ENCODE data around the gene MICAL2.
A peak's percentile ranks its signal among the peaks of the same experiment; 100 is the strongest.

The MICAL2 gene

DNA sequence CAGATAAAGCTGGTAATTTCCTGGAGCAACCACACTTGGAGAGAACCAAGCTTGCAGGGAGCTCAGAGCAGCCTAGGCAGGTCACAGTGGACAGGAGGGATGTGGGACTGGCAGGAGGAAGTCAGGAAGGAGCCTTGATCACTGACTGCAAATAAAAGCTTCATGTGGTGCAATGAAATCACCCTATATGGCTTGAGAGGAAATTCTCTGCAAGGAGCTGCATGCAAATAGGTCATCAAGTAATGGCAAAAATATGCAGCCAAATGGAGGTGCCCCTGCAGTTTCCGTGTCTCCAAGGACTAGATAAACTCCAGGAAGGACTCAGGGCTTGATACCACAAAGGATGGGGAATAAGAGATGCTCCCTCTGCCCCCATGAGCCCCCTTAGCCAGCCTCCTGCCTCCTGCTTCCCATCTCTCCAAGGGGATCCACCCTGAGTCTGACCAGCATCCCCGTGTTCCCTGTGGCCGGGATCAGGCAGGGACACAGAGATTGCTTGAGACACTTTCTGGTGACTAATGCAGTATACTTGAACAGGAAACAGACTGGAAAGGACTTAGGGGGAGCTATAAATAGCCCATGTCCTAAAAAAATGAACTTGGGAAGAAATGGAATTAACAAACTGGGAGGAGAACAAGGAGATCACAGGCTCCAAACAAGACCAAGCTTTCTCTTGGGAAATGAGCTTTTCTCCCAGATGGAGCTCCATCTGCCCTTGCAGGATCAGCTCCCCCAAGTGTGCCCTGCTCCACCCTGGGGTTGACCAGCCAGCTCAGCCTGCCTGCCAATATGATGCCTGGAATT lies 23.9 kb upstream of the MICAL2 start:
- ChIA-PET POLR2A (interaction anchor here (0.6 to 2.2 kb wide), 5 partner anchors 10 to 200 kb away, joined by 3 to 5 read pairs (median 3); no protein-coding TSS in a partner anchor), CTCF (interaction anchor here (0.6 to 3.8 kb wide), 17 partner anchors 9 to 154 kb away, joined by 3 to 19 read pairs (median 4); no protein-coding TSS in a partner anchor)
- Histone ChIP-seq H3K4me1 (ENCODE audit: control insufficient read depth, insufficient read depth, low read length) (no peaks in the 10 kb centered on the region), H3K36me3 (ENCODE audit: control insufficient read depth in 2 of 2, insufficient read depth in 1 of 2, low read length in 2 of 2) (no peaks in the 10 kb centered on the region), H3K9me3 (ENCODE audit: control insufficient read depth, insufficient read depth, low read depth, low read length) (no peaks in the 10 kb centered on the region), H3K4me3 (ENCODE audit: low read depth, low read length) (no peak overlapping the region; the same call in 1 of the 2 replicates), H3K27ac (ENCODE audit: extremely low read depth, low read depth, low read length) (no peak overlapping the region)
- TF ChIP-seq, protein P1, sequence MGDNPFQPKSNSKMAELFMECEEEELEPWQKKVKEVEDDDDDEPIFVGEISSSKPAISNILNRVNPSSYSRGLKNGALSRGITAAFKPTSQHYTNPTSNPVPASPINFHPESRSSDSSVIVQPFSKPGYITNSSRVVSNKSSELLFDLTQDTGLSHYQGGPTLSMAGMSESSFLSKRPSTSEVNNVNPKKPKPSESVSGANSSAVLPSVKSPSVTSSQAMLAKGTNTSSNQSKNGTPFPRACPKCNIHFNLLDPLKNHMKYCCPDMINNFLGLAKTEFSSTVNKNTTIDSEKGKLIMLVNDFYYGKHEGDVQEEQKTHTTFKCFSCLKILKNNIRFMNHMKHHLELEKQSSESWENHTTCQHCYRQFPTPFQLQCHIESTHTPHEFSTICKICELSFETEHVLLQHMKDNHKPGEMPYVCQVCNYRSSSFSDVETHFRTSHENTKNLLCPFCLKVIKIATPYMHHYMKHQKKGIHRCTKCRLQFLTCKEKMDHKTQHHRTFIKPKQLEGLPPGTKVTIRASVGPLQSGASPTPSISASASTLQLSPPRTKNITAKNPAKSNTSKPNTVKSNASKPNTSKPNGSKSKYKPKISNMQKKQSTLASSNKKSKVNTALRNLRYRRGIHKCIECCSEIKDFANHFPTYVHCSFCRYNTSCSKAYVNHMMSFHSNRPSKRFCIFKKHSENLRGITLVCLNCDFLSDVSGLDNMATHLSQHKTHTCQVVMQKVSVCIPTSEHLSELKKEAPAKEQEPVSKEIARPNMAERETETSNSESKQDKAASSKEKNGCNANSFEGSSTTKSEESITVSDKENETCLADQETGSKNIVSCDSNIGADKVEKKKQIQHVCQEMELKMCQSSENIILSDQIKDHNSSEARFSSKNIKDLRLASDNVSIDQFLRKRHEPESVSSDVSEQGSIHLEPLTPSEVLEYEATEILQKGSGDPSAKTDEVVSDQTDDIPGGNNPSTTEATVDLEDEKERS (tag by site-specific recombination; IDR thresholded peaks at IDR 0.05), result no peak
- no peak for TF ChIP-seq ZNF266 (tag by site-specific recombination; IDR thresholded peaks at IDR 0.05; ENCODE audit: low read depth)
- TF ChIP-seq ZBTB8A (tag by site-specific recombination; IDR thresholded peaks at IDR 0.05), result no peak
- TF ChIP-seq ZIC2 (tag by site-specific recombination; IDR thresholded peaks at IDR 0.05), result peak; percentile 71

DNA sequence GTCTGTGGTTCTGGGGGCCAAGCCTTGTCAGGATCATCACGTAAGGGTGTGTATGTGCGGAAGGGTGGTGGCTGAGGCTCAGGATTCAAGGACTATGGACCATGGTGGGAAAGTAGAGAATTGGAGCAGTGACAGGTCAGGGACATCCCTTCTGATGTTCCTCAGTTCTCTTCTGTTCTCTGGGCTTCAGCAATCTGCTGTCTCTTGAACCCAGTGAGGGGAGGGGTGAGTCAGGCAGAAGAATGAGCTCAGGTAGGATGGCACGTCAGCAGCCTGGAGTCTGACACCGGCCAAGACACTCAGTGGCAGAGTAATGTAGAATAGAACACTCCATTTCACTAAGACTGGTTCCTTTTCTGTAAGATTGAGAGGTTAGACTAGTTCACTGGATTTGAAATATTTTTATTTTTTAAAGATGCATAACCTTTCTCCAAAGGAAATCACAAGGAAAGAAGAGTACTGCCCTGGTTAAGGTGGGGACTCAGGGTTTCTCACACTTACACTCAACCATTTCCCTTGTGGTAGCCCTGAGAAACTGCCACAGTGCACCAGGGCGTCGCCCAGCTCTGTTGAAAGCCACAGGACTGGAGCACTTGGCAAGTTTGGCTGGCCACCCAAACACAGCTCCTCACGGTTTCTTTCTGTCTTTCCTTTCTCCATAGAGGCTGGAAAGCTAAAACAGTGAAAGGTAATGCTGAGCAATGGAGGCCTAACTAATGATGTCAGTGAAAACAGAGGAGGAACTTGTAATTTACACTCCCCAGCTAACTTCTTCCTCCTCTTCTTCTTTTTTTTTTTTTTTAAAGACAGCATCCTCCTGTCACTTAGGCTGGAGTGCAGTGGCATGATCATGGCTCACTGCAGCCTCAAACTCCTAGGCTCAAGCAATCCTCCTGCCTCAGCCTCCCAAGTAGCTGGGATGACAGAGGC lies 23.1 kb upstream of the MICAL2 start:
- ChIA-PET POLR2A (interaction anchor here (0.6 to 2.2 kb wide), 5 partner anchors 22 to 199 kb away, joined by 3 to 5 read pairs (median 3); partner anchors contain the start of gene MICAL2), CTCF (interaction anchor here (0.7 to 3.8 kb wide), 16 partner anchors 12 to 195 kb away, joined by 3 to 19 read pairs (median 4); no protein-coding TSS in a partner anchor)
- Histone ChIP-seq H3K9me3 (ENCODE audit: control insufficient read depth, insufficient read depth, low read depth, low read length) (no peaks in the 10 kb centered on the region), H3K27ac (ENCODE audit: extremely low read depth, low read depth, low read length) (no peak overlapping the region), H3K4me3 (ENCODE audit: low read depth, low read length) (no peak overlapping the region), H3K36me3 (ENCODE audit: control insufficient read depth in 2 of 2, insufficient read depth in 1 of 2, low read length in 2 of 2) (no peaks in the 10 kb centered on the region), H3K4me1 (ENCODE audit: control insufficient read depth, insufficient read depth, low read length) (no peaks in the 10 kb centered on the region)
- TF ChIP-seq ZNF530 (tag by site-specific recombination; IDR thresholded peaks at IDR 0.05; ENCODE audit: low read depth), result no peak
- TF ChIP-seq KLF1 (tag by site-specific recombination; IDR thresholded peaks at IDR 0.05), result 0 out of 2 replicates have a peak, but pooled peaks have one; percentile 20
- TF ChIP-seq PRDM1 (tag by site-specific recombination; IDR thresholded peaks at IDR 0.05), result peak; percentile 43; the same call in 1 of the 2 replicates
- TF ChIP-seq ZNF600 (tag by site-specific recombination; IDR thresholded peaks at IDR 0.05), result no peak

DNA sequence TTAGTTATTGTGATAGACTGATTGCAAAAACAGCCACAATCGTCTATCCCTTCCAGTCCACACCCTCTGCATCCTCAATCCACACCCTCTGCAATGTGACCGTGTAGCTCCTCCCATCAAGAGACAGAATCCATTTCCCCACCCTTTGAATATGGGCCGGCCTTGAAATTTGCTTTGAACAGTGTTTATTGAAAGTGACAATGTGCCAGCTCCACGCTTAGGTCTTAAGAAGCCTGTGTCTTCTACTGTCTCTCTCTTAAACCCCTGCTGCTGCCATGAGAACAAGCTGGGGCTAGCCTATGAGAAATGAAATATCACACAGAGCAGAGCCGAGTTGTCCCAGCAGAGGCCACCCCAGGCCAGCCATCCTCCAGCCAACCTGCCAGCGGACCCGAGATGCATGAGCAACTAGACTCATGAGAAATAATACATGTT lies 22.3 kb upstream of the MICAL2 start:
- Histone ChIP-seq H3K9me3 (ENCODE audit: control insufficient read depth, insufficient read depth, low read depth, low read length) (no peaks in the 10 kb centered on the region), H3K4me3 (ENCODE audit: low read depth, low read length) (no peak overlapping the region), H3K36me3 (ENCODE audit: control insufficient read depth in 2 of 2, insufficient read depth in 1 of 2, low read length in 2 of 2) (no peaks in the 10 kb centered on the region), H3K4me1 (ENCODE audit: control insufficient read depth, insufficient read depth, low read length) (no peaks in the 10 kb centered on the region), H3K27ac (ENCODE audit: extremely low read depth, low read depth, low read length) (no peak overlapping the region)
- CTCF ChIA-PET, result interaction anchor here (1.1 to 3.8 kb wide), 7 partner anchors 11 to 195 kb away, joined by 3 to 16 read pairs (median 12); no protein-coding TSS in a partner anchor
- no peak for TF ChIP-seq ZNF600 (tag by site-specific recombination; IDR thresholded peaks at IDR 0.05)
- peak; percentile 58 for TF ChIP-seq ZIC2 (tag by site-specific recombination; IDR thresholded peaks at IDR 0.05)
- POLR2A ChIA-PET, result interaction anchor here (1.3 to 1.4 kb wide), 2 partner anchors 23 to 44 kb away, joined by 3 to 4 read pairs; partner anchors contain the start of gene MICAL2

DNA sequence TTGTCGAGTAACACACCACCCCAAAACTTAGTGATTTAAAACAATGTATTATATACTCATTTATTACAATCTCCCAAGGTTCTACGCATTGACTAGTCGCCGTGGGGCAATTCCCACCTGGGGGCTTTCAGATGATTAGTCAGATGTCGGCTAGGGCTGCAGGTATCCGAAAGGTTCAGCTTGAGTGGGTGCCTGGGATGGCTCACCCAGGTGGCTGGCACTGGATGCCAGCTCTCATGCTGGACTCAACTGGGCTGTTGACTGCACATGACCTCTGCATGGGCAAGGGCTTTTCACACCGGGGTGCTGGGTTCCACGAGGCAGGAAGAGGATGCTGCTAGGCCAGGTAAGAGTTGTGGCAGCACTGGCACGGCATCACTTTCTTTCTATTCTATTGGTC lies 21.9 kb upstream of the MICAL2 start:
- ChIA-PET POLR2A (interaction anchor here (0.9 to 1.3 kb wide), 2 partner anchors 21 to 22 kb away, joined by 3 to 4 read pairs; partner anchors contain the start of gene MICAL2), CTCF (interaction anchor here (2.6 to 3.8 kb wide), 3 partner anchors 10 to 193 kb away, joined by 12 to 16 read pairs (median 13); no protein-coding TSS in a partner anchor)
- H3K4me1 ChIP-seq (ENCODE audit: control insufficient read depth, insufficient read depth, low read length), result no peaks in the 10 kb centered on the region
- H3K9me3 ChIP-seq (ENCODE audit: control insufficient read depth, insufficient read depth, low read depth, low read length), result no peaks in the 10 kb centered on the region
- no peak overlapping the region for H3K27ac ChIP-seq (ENCODE audit: extremely low read depth, low read depth, low read length)
- H3K36me3 ChIP-seq (ENCODE audit: control insufficient read depth in 2 of 2, insufficient read depth in 1 of 2, low read length in 2 of 2), result no peaks in the 10 kb centered on the region
- H3K4me3 ChIP-seq (ENCODE audit: low read depth, low read length), result no peak overlapping the region
- TF ChIP-seq, protein P2, sequence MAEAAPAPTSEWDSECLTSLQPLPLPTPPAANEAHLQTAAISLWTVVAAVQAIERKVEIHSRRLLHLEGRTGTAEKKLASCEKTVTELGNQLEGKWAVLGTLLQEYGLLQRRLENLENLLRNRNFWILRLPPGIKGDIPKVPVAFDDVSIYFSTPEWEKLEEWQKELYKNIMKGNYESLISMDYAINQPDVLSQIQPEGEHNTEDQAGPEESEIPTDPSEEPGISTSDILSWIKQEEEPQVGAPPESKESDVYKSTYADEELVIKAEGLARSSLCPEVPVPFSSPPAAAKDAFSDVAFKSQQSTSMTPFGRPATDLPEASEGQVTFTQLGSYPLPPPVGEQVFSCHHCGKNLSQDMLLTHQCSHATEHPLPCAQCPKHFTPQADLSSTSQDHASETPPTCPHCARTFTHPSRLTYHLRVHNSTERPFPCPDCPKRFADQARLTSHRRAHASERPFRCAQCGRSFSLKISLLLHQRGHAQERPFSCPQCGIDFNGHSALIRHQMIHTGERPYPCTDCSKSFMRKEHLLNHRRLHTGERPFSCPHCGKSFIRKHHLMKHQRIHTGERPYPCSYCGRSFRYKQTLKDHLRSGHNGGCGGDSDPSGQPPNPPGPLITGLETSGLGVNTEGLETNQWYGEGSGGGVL (tag by site-specific recombination; IDR thresholded peaks at IDR 0.05), result no peak
- TF ChIP-seq ZNF175 (tag by site-specific recombination; IDR thresholded peaks at IDR 0.05) (no peak), KLF9 (tag by site-specific recombination; IDR thresholded peaks at IDR 0.05; ENCODE audit: low read depth) (no peak), GLI2 (tag by site-specific recombination; IDR thresholded peaks at IDR 0.05; ENCODE audit: borderline replicate concordance, low read depth) (no peak), ZNF548 (tag by site-specific recombination; IDR thresholded peaks at IDR 0.05) (no peak), ZNF660 (tag by site-specific recombination; IDR thresholded peaks at IDR 0.05) (no peak), ZNF133 (tag by site-specific recombination; IDR thresholded peaks at IDR 0.05) (no peak), ZNF16 (tag by site-specific recombination; IDR thresholded peaks at IDR 0.05; ENCODE audit: low read depth) (no peak)
- TF ChIP-seq, protein P3, sequence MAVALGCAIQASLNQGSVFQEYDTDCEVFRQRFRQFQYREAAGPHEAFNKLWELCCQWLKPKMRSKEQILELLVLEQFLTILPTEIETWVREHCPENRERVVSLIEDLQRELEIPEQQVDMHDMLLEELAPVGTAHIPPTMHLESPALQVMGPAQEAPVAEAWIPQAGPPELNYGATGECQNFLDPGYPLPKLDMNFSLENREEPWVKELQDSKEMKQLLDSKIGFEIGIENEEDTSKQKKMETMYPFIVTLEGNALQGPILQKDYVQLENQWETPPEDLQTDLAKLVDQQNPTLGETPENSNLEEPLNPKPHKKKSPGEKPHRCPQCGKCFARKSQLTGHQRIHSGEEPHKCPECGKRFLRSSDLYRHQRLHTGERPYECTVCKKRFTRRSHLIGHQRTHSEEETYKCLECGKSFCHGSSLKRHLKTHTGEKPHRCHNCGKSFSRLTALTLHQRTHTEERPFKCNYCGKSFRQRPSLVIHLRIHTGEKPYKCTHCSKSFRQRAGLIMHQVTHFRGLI (tag by site-specific recombination; IDR thresholded peaks at IDR 0.05), result no peak

Measured in HEK293 (cell line).